Stimulated activated CD4-positive, alpha-beta T cell treated with anti-CD3 and anti-CD28 coated beads, Interleukin-1b, Interleukin-23, amount 100 ng/mL, for 48 hours (primary cell): Measurements from ENCODE around the gene TMPRSS7.

Experiments
- DNase-seq: peaks from one replicate; pipeline ENCODE4 v3.0.0-alpha.2; 2020

TMPRSS7 gene

DNA sequence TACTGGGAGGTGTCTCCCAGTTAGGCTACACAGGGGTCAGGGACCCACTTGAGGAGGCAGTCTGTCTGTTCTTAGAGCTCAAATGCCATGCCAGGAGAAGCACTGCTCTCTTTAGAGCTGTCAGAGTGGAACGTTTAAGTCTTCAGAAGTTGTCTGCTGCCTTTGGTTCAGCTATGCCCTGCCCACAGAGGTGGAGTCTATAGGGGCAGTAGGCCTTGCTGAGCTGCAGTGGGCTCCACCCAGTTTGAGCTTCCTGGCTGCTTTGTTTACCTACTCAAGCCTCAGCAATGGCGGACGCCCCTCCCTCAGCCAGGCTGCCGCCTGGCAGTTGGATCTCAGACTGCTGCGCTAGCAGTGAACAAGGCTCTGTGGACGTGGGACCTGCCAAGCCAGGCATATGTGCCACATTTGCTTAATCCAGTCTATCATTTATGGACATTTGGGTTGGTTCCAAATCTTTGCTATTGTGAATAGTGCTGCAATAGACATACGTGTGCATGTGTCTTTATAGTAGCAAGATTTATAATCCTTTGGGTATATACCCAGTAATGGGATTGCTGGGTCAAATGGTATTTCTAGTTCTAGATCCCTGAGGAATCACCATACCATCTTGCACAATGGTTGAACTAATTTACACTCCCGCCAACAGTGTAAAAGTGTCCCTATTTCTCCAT, 38.0 kb downstream of the TMPRSS7 start:
- DNase-seq, result peak; percentile 76

DNA sequence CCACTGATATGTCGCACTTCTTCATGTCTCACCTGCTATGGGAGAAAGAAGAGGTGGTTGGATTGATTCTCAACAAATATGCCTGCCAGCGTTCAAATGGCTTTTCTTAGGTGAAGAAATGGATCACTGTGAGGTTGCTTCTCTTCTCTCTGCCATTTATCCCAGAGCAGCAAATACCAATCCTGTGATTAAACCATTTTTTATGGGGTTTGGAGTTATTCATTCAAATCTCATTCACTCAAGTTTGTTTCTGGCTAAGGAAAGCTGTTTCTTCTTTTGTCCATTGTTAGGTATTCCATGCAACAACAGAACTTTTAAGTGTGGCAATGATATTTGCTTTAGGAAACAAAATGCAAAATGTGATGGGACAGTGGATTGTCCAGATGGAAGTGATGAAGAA, 39.5 kb downstream of the TMPRSS7 start:
- DNase-seq, result no peak

DNA sequence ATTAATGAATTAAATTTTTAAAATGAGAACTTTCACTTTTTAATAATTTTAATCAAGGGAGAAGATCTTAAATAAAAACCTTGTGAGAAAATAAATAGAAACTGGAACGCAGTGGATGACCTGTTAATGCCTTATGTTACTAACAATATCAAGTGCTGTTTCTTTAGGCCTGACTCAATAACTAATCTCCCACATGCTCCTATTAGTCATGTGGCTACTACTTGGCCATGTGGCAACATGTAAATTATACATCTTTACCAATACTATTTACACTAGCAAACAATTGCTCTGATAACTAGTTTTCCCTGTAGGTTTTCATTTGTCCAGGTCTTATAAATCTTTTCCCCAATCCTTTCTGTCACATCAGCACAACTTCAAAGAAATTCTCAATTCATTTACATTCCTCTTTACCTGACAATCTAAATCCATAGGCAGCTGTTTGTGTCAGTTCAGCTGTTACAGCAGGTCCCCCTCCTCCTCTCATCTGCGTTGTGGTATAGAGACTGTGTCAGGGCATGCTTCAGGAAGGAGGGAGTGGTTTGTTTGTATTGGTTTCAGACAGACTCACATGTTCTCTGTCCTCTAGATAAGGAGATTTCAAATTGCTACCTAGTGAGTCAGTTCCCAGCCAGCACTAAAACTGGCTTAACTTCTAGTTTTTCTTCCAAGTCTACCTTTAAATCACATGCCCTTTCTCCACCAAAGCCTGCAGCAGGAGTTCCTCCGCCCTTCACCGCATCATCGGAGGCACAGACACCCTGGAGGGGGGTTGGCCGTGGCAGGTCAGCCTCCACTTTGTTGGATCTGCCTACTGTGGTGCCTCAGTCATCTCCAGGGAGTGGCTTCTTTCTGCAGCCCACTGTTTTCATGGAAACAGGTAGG, 40.3 kb downstream of the TMPRSS7 start:
- peak; percentile 11 for DNase-seq

DNA sequence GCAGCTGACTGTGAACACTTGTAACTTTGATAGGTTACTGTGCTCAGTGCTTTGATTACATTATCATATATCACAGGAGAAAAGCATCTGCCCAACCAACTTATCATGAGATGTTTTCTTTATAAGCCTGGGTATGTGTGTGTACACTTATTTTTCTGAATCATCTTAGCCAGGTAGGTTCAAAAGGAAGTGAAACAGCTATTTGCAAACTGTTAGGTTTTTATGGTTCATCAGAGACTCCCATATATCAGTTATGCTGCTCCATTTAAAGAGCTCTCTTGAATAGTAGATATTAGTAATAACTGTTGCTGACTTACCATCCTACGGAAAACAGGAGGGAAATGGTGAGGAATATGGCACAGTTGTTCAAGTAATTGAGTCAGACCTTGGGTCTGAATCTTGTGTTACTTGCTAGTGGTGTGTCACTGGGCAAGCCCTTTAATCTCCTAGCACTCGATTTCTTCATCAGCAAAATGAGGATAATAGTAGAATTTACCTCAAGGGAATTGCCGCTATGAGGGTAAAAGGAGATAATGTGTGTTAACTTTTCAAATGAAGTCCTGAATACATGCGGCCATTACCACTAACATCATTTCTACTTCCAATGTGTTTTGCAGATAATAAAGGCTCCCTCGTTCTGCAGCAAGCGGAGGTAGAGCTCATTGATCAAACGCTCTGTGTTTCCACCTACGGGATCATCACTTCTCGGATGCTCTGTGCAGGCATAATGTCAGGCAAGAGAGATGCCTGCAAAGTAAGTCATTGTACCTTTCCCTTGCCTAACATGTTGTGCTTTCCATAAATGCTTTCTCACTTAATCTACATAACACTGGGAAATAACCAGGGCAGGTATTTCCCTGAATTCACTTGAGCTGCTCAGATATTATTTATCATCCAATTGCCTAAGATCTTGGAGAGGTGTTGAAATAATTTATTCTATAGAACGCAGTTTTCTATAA, 43.9 kb downstream of the TMPRSS7 start:
- DNase-seq, result no peak

DNA sequence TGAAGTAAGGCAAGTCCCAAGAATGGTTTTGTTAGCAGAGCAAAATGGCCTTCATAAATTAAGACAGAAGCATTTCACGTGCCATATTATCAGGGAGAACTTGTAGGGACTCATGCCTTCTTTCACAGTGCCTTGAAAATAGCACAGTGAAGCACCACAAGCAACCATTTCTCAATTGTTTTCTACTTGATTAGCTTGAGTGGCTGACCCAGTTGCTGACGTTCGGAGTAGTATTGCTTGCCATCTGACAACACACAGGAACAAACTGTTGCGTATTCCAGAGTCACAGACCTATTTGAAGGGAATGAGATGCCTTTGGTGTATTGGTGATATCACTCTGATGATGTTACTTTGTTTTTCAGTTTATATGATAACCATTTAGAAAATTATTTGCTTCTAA, 48.7 kb downstream of the TMPRSS7 start:
- DNase-seq, result no peak

DNA sequence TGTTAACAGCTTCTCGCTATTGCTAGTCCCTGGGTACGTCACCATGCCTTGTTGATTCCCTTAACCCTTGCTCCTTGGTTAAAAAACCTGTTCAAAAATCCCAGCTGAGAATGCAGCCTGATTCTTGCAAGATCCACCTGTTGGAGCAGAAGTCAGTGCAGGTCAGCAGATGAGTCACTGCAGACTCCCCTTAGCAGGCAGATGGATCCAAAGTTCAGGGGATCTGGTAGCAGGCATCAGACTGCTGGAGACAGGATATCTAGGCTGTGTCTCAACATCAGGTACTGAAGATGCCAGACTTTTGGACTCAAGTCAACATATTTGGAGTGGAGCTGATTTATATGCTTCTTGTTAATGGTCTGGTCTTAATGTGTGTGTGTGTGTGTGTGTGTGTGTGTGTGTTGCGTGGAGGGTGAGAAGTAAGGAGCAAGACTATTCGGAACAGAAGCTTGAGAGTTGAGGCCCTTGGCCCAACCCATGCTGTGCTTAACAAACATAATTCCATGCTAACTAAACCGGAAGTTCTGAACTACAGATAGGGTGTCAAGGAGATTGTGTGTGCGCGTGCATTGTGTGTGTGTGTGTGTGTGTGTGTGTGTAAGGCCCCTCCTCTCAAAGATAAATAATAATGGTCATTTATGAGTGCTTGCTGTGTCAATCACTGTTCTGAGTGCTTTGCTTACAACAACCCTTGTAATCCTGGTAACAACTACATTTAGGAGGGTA, 50.6 kb downstream of the TMPRSS7 start:
- no peak for DNase-seq

DNA sequence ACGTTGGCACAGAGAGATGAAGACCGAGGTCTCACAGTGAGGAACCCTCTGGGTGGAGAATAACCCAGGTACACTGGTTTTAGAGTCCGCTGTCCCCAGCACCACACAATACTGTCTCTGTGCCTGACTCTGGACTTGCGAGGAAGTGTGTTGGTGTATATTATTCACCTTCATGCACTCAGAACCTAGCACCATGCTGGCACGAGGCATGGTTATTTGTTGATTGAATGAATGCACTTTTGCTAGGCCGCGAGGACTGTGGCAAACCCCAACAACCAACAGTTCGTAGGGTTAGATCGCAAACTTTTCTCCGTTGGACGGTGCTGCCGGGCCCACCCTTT, 51.2 kb downstream of the TMPRSS7 start:
- DNase-seq, result no peak

DNA sequence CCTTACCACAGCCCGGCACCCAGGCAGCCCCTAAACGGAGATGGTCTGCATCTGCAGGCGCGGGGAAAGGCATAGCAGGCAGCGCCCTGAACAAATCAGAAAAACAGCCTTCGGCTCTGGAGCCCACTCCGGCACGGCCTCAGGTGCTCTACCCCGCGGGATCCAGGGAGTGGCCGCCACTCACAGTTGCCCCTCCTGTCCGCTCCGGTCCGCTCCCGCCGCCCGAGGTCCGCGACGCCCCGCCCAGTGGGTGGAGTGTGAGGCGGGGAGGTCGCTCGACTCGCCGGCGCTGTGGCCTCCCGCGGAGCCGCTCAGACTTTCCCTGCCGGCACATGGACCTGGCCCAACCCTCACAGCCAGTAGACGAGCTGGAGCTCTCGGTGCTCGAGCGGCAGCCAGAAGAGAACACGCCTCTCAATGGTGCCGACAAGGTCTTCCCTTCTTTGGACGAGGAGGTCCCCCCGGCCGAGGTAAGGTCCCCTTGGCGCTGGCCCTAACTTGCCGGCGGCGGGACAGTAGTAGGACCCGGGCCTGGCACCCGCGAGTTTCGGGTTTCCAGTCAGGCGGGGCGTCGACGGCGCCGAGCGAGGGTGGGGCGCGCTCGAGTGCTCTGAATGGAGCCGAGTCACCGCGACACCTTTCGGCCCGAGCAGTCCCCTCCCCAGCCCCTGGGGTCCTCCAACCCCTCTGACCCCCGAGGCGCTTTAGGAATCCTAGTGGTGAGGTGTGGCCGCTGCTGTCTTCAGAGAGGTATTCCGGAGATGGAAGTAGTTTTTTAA, 51.7 kb downstream of the TMPRSS7 start, which contains the start of gene C3orf52:
Gene C3orf52, plus strand, starts transcription at position 314 of the 779 bp plus-strand sequence. Its CDS starts 19 bp downstream, at position 333.
- DNase-seq, result peak; percentile 50

DNA sequence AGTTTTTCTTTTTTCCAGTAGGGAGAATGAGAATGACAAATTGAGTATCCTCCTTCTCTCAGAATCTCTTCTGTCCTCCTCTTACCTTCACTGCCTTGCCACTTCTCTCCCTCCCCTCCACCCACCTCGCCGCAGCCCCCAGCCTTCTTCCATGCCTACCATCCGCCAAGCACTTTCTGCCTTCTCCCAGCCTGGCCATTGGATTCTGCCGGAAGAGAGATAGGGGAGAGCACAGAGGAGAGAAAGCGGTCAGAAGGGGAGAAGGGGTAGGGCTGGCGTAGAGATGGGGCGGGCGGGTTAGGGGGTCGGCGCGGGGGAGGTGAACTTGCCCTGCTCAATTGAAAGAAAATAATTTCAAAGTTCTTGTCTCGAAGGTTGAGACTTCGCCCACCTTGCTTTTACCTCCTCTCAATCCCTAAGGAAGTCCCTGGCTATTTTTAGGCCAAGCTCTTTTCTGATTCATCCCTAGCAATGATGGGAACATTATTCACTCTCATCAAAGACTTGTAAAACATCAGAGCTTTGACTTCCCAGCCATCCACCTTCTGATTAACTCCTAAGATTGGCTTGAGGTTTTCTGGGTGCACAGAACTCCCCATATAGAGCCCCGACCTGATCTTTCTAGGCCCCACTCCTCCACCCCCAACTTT, 52.5 kb downstream of the TMPRSS7 start:
- no peak for DNase-seq

DNA sequence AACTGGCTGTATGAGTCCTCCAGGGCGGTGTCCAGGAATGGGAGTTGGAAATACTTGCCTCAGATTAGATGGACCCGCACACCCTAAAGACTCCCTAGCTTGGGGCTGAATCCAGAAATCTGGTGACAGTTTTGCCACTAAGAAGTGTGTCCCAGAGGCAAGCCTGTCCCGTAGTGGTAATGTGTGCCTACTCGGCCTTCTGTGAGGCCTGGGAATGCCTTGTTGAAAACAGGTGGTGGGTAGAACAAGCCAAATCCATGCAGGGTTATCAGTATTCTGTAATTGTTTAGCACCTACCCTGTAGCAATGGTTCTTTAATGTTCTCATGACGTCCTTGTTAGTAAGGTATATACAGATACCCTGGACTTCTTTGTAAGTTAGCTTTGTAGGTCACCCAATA, 53.2 kb downstream of the TMPRSS7 start:
- no peak for DNase-seq

DNA sequence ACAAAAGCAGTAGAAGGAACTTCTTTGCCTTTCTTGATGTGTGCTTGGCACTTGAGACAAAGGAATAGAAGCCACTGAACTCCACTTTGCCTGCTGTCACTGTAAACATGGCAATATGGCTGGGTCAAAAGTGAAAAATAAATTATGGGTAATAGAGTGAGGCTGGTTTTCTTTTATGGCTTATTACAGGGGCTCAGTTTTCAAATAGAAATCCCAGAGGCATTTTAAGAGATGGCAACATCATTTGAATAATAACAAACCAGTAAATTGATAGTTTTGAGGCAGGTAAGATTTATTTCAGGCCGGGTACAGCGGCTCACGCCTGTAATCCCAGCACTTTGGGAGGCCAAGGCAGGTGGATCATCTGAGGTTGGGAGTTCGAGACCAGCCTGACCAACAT, 54.4 kb downstream of the TMPRSS7 start:
- DNase-seq, result no peak

DNA sequence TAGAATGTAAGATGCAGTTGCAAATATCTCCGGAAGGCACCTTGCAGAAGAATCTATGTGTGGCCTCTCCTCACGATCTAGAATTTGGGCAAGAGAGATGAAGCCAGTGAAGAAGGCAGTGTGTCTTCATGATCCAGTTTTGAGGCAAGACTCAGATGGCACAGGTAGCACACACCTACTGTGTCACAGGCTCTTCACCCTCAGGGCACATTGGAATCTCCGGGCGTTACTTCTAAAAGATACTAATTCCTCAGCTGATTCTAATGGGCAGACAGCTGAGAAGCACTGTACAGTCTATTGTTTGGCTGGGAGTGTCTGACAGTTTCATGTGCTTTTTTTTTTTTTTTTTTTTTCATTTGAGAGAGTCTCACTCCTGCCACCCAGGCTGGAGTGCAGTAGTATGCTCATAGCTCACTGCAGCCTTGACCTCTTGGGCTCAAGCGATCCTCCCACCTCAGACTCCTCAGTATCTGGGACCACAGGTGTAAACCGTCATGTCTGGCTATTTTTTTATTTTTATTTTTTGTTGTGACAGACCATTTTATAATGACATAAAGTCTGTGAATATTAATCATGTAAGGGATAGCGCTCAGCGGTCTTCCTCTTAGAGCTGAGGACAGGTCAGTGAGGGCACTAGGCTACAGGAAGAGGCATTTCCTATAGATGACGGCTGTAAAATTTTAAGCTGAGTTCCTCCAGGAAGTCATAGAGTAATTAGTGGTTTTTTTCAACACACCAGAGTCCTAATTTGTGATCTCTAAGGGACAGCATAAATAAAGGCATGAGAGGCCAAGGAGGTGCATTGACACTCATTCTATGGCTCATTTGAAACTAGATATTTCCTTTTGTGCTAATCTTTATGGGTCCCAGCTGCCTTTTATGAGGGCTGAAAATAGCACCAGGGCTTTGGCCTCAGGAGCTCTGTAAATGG, 55.7 kb downstream of the TMPRSS7 start:
- no peak for DNase-seq

DNA sequence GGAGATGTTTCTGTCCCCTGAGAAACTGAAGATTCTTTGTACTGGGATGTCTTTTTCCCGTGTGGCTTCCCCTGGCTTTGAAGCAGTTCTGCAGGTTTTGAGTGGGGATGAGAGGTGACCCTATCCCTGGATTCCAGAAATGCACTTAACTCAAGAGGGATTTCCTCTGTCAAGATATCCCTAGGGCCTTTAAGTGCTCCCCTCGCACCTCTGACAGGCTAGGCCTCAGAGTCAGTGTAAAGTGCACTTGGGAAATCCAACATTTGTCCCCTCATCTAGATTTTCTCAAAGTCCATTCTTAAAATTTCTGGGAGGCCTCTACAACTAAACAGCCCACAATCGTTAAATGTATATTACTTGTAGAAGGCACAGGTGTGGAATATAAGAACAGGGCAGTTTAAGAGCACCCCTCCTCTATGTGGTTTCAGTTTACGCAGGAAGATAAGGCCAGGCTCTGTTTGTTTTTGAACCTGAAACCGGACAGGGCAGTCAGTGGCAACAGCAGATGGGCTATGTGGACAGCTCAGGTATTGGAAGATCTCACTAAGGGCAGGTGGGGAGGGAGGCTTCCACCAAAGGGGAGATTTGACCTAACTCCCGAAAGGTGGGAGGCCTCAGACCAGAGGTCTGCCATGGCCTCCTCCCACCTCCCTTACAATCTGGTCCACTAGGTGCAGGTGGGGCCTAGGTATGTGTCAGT, 56.5 kb downstream of the TMPRSS7 start:
- DNase-seq, result no peak

DNA sequence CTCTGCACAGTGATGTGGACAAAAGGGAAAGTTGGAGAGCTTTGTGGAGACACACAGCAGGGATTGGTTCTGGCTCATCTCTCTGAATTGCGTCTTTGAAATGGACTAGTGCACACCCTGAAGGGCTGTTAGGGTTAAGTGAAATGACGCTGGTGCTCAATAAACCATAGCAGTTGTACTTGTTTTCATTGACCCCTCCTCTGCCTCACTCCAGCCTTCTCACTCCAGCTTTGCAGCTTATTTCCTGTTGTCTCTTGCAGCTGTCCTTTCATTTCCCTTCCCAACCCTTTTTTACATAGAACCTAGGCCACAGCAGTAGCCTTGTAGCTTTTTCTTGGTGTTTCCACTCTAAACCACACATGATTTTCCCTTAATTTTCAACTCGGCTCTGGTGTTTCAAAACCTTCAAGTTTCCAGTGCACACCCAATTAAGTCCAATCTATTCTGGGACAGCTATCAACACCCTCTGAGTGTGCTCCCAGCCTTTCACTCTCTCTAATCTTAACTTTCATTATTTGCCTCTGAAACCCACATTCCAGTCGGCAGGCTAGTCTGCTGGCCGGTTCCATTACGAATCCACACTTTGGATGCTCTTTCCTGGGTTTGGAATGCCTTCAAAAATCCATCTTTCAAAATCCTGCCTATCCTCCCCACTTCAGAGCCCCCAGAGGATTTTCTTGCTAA, 58.1 kb downstream of the TMPRSS7 start:
- no peak for DNase-seq

DNA sequence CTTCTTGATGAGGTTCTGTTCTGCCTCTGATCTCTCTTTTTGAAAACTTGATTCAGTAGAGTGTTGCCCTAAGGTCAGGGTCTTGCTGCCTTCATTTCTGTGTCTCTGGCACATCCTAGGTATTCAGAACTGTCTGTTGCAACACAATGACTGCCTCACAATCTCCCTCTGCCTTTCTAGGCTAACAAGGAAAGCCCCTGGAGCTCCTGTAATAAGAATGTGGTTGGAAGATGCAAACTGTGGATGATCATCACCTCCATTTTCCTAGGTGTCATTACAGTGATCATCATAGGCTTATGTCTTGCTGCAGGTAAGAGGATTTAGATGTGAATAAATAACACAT, 58.6 kb downstream of the TMPRSS7 start:
- no peak for DNase-seq

DNA sequence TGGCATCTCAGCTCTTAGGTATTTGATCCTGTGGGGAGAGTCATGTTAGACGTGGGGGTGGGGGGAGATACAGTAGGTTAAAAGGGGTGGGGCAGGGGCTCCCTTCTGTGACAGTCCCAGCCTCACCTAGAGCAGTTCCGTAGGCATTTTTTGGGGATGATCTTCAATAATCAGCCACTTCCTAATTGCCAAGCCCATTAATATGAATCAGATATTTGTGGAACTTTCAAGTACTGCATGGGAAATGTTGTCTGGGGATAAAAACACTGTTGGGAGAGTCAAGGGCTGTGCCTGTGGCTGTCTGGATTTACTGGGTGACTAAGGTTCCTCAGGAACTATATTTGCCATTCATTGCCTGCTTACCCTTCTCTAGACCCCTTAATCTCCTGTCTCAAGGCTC, 61.2 kb downstream of the TMPRSS7 start:
- DNase-seq, result no peak

DNA sequence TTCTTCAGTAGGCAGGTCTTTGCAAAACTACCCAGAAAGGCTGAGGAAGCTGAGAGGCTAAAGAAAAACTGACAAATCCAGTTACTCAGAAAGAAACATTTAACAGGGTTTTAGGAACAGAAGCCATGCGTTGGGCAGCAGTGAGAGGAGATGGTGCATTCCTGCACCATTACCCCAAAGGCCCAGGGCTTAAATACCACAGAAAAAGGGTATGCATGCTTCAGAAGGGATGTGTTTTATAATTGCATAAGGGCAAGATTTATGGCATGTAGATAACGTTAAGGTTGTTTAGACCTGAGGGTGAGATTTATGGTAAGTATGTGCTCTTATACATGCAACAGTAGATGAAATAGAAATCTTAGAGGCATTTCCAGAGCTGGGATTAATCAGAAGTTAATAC, 61.6 kb downstream of the TMPRSS7 start:
- DNase-seq, result no peak

DNA sequence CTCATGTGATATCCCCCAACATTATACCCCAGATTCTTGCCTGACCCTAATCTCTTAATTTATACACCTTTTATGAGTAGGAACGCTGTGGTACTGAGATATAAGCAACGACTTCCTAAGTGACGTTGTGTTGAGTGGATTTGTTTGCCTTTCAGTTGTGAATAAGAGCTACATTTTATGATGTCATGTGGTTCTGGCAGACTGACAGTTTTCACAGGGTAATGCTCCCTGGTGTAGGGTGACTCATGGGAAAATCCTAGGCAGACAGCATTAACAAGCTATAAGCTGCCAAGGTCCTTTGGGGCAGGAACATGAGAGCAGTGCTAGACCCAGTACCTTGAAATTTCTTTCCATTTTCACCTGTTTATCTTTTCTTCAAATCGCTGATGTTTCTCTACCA, 62.8 kb downstream of the TMPRSS7 start:
- DNase-seq, result peak; percentile 35

DNA sequence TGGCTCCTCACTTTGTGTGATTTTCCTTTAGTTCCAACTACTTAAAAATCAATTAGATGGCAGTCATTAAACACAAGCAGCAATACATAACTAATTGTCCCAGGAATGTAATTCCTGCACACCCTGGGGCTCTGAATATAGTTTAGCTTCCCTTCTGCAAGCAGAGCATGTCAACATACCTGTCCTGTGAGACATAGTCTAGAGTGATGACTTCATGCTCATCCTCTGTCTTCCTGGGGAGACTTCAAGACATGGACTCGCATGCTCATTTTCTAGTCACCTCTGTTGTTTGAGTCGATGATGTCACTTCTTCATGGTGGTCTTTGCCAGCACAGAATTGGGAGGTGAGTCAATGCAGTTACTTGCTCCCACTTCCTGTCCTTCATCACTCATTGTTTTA, 67.4 kb downstream of the TMPRSS7 start:
- no peak for DNase-seq
